ENCODE measurements around the gene MRPL17. TPM values are rescaled to one million over a fixed set of nuclear protein-coding genes. Genes with fewer than 3 reads are reported as not detected.

MRPL17 gene
- 10 to 100 TPM; 21.2 to 29.7 (median 29.6) TPM for total RNA-seq
- long read RNA-seq, donor 1, transcript MRPL17-201 (3 exons, 1,969 nt), result major isoform, 13 of 14 reads
- long read RNA-seq, donor 1, partial matches to known transcripts, result 0 of 14 reads
- long read RNA-seq, donor 1, other reads (novel, unspliced or antisense), result 0 of 14 reads
- long read RNA-seq, donor 2, transcript MRPL17-201 (3 exons, 1,969 nt), result major isoform, 21 of 23 reads
- long read RNA-seq, donor 2, partial matches to known transcripts, result 0 of 23 reads
- long read RNA-seq, donor 2, other reads (novel, unspliced or antisense), result 2 of 23 reads

DNA sequence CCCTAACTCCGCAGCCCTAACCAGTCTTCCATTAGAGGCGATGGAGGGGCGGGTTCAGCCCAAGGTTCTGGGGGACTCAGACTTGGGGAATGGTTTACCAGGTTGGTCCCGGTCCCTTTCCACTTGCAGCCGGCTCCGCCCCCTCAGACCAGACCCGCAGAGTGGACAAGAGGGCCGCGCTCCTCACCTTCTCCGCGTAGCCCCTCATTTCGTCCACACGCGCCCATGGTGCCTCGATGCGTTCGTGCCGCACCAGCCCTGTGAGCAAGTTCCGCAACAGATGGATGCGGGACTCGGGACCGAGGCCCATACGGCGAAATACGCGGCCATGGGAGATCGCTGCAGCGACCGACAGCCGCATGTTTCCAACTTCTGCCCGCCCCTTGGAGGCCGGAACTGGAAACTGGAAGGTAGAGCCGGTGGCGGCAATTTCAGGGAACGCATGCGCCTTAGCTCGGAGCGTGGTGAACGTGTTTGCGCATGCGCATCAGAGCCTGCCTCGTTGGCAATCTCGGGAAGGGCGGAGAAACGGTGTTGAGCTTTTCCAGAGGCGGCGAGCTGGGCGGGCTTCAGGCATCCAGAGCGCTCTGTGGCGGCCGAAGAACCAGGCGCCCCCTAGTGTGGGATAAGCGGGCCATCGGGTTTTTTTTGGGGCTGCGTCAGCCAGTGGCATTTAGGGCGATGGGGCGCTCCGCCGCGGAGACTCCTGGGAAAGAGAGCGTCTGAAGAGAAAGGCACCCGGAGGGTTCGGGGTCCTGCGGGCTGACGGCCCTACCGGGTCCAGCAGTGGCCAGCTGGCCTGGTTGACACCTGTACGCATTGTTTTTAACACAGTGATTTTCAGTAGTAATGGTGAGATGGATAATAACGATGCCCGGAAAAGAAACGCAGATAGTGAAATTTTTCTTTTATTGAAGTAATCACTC is at the start of gene MRPL17:
Gene MRPL17 (minus strand): TSS at position 405 of the 926 bp plus-strand sequence. CDS start 44 bp downstream, at position 361.
- peaks cover 10% of the 10 kb centered on the region for H3K4me1 ChIP-seq (ENCODE audit: low read depth)
- ATAC-seq, result peak; percentile 99
- H3K9me3 ChIP-seq, result no peaks in the 10 kb centered on the region
- peak; percentile 98 to 99 (median 99) for DNase-seq
- intact Hi-C loops (cut with DNase I, micrococcal nuclease), result loop anchor here in 1 of 2 donors (10.0 kb wide), 1 partner anchor 78 kb away; the partner anchor contains the start of genes ILK and RRP8
- TF ChIP-seq, protein P1, sequence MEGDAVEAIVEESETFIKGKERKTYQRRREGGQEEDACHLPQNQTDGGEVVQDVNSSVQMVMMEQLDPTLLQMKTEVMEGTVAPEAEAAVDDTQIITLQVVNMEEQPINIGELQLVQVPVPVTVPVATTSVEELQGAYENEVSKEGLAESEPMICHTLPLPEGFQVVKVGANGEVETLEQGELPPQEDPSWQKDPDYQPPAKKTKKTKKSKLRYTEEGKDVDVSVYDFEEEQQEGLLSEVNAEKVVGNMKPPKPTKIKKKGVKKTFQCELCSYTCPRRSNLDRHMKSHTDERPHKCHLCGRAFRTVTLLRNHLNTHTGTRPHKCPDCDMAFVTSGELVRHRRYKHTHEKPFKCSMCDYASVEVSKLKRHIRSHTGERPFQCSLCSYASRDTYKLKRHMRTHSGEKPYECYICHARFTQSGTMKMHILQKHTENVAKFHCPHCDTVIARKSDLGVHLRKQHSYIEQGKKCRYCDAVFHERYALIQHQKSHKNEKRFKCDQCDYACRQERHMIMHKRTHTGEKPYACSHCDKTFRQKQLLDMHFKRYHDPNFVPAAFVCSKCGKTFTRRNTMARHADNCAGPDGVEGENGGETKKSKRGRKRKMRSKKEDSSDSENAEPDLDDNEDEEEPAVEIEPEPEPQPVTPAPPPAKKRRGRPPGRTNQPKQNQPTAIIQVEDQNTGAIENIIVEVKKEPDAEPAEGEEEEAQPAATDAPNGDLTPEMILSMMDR (IDR thresholded peaks at IDR 0.05), result peak; percentile 94
- H3K4me3 ChIP-seq, result peak within 1 kb of the TSS; percentile 73
- H3K36me3 ChIP-seq (ENCODE audit: low read depth), result no peaks in the 10 kb centered on the region

DNA sequence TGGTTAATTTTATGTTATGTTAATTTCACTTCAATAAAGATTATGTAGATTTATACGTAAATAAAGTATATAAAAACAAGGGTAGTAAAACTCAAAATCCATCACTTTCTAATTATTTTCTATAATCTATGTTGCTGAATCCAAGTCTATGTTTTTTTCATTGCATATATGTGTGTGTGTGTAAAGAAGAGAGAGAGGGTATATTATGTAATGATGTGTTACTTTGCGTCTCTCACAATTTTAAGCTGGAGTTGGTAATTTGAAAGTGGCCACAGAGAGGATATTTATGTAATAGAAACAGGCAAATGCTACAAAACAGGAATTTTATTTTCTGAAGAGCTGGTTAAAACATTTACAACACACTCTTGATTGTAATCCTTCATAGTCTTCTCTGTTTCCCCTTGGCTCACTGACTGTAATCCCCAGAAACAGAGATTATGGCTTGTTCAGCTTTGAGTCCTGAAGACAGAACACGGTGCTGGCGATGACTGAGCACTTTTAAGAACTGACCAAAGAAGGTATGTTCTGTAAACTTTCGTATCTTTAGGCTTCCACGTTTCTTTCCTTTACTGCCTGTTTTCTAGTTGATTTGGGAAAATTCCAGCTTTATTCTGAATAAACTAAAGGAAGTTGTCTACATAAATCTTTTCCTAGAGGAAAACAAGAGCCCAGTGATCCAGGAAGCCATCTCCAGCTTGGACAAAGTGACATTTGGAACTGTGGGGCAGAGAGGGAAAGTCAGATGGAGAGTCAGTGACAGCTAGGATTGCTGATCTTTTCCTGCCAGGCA is 45.0 kb upstream of the MRPL17 start:
- H3K4me1 ChIP-seq (ENCODE audit: low read depth), result no peaks in the 10 kb centered on the region
- intact Hi-C loops (cut with DNase I, micrococcal nuclease), result no loop called here
- no peak for DNase-seq
- no peak overlapping the region for H3K4me3 ChIP-seq
- H3K36me3 ChIP-seq (ENCODE audit: low read depth), result no peaks in the 10 kb centered on the region
- ATAC-seq, result no peak
- TF ChIP-seq, protein P1 (IDR thresholded peaks at IDR 0.05), result no peak
- H3K9me3 ChIP-seq, result no peaks in the 10 kb centered on the region

DNA sequence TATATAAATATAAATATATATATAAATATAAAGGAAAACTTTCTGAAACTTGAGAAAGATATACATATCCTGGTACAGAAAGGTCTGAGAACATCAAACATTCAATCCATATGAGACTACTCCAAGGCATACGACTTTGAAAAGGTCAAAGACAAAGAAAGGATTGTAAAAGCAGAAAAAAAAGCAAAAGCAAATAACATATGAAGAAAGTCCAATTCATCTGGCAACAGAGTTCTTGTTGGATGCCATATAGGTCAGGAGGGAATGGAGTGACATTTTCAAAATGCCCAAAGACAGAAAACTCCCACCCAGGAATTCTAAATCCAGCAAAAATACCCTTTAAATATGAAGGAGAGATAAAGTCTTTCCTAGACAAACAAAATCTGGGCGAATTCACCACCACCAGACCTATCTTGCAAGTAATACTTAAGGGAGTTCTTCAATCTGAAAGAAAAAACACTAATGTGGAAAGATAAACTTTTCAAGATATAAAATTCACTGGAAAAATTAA is 42.3 kb upstream of the MRPL17 start:
- Histone ChIP-seq H3K4me3 (no peak overlapping the region), H3K9me3 (no peaks in the 10 kb centered on the region), H3K4me1 (ENCODE audit: low read depth) (no peaks in the 10 kb centered on the region), H3K36me3 (ENCODE audit: low read depth) (no peaks in the 10 kb centered on the region)
- TF ChIP-seq, protein P1 (IDR thresholded peaks at IDR 0.05), result no peak
- intact Hi-C loops (cut with DNase I, micrococcal nuclease), result no loop called here
- DNase-seq (no peak), ATAC-seq (no peak)

DNA sequence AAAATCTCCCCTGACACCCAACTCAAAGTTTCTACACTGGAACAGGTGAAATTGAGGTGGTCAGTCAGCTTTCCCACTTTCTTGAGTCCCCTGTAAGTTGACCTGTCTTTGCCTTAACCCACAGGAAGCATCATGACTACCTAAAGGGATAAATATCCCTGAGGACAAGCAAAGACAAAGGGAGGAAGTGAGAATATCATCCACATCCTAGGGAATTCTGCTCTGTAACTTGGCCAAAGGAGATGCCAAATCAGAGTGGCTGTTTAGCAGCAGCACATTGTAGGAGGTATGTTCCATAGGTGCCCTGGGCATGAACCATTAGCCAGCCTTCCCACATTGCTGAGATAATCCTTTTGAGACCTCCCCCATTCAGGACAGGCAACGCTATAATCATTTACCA is 40.9 kb upstream of the MRPL17 start:
- Histone ChIP-seq H3K4me1 (ENCODE audit: low read depth) (no peaks in the 10 kb centered on the region), H3K9me3 (no peaks in the 10 kb centered on the region), H3K36me3 (ENCODE audit: low read depth) (no peaks in the 10 kb centered on the region), H3K4me3 (no peak overlapping the region)
- intact Hi-C loops (cut with DNase I, micrococcal nuclease), result no loop called here
- no peak for DNase-seq
- ATAC-seq, result no peak
- TF ChIP-seq, protein P1 (IDR thresholded peaks at IDR 0.05), result no peak

DNA sequence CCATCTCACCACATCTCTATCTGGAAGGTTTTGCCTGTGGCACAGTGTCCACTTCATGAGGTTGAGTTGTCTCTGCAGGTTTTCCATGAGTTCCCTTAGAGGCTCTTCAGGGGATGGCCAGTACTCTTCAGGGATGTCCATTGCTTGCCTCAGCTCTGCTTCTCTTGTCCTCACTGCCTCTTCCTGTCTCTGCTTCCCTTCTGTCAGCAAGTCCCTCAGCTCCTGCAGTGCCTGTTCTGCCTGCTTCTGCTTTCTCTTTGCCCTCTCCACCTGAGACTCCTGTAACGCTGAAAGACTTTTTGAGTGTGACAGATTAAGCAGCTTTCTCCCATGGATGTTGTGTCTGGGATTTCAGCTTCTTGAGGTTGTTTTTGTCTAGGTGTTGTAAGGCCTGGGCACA is 38.2 kb upstream of the MRPL17 start:
- Histone ChIP-seq H3K36me3 (ENCODE audit: low read depth) (no peaks in the 10 kb centered on the region), H3K9me3 (no peaks in the 10 kb centered on the region), H3K4me3 (no peak overlapping the region), H3K4me1 (ENCODE audit: low read depth) (no peaks in the 10 kb centered on the region)
- DNase-seq (no peak), ATAC-seq (peak; percentile 18)
- intact Hi-C loops (cut with DNase I, micrococcal nuclease), result no loop called here
- TF ChIP-seq, protein P1 (IDR thresholded peaks at IDR 0.05), result no peak

Data from mucosa of descending colon (tissue), 3 donors.